ENCODE data around the gene ITGA6. TPM values are rescaled to one million over a fixed set of nuclear protein-coding genes. Genes with fewer than 3 reads are reported as not detected.

Gene ITGA6
- polyA plus RNA-seq, 1 donor from 2014 or later, result 14.4 TPM

GRCh38 chr2:172440795-172441194, 13.4 kb downstream of the ITGA6 start:
- Histone ChIP-seq H3F3A (ENCODE audit: insufficient read depth, low read length, poor library complexity, severe bottlenecking) (no peaks in the 10 kb centered on the region), H3K4me2 (ENCODE audit: low read length) (no peak overlapping the region), H3K79me2 (replicated peaks; ENCODE audit: insufficient read depth, low read length) (no peaks in the 10 kb centered on the region), H3K9ac (ENCODE audit: low read length) (no peak overlapping the region), H3K9me2 (ENCODE audit: insufficient read depth, low read length) (no peaks in the 10 kb centered on the region), H2AFZ (ENCODE audit: low read depth, low read length) (no peak overlapping the region), H3K9me3 (ENCODE audit: low read length) (no peaks in the 10 kb centered on the region), H4K20me1 (ENCODE audit: insufficient read depth) (no peaks in the 10 kb centered on the region), H3K27me3 (ENCODE audit: insufficient read depth, low read depth, low read length) (no peaks in the 10 kb centered on the region), H3K27ac (ENCODE audit: low read length) (no peak overlapping the region), H3K4me3 (ENCODE audit: low read length) (no peak overlapping the region), H3K36me3 (ENCODE audit: insufficient read depth, low read length) (no peaks in the 10 kb centered on the region)
- TF ChIP-seq TAF1 (IDR thresholded peaks at IDR 0.05; ENCODE audit: low read depth), result no peak

DNA sequence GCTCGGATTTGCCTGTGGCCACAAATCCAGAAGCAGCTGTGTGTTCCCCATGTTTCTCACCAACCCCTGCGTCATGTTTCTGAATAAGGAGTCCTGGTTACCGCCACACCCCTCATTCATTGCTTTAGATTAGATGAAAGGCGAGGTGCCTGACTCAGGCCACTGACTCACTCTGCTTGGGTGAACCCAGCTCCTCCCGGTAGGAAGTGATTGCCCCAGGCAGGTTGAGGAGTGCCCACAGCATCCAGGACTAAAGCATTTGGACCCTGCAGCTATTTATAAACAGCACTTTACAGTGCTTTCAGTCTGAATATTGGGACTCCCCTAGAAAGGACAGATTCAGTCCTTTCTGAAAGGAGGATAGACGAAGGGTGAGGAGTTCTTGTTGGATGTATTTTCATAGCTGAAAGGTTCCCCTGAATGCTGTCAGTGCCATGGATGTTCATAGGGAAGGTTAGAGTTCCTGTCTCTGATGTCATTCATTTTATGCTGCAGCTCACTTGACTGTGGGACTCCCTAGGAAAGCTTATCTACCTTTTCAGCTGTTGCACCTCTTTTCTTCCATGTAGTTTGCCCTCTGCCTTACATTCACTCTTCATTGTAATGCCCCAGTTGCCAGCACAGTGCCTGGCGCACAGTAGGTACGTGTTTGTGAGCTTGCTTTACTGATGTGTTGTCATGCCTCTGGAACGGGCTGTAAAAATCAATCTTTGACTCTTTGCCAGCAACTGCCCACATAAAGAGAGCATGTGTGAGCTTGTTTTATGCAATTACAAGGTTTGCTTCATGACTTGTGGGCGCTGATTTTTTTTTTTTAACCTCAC, 14.9 kb downstream of the ITGA6 start:
- no peak overlapping the region for H3K4me2 ChIP-seq (ENCODE audit: low read length)
- H3K27ac ChIP-seq (ENCODE audit: low read length), result no peak overlapping the region
- no peak overlapping the region for H2AFZ ChIP-seq (ENCODE audit: low read depth, low read length)
- TF ChIP-seq, protein P1, sequence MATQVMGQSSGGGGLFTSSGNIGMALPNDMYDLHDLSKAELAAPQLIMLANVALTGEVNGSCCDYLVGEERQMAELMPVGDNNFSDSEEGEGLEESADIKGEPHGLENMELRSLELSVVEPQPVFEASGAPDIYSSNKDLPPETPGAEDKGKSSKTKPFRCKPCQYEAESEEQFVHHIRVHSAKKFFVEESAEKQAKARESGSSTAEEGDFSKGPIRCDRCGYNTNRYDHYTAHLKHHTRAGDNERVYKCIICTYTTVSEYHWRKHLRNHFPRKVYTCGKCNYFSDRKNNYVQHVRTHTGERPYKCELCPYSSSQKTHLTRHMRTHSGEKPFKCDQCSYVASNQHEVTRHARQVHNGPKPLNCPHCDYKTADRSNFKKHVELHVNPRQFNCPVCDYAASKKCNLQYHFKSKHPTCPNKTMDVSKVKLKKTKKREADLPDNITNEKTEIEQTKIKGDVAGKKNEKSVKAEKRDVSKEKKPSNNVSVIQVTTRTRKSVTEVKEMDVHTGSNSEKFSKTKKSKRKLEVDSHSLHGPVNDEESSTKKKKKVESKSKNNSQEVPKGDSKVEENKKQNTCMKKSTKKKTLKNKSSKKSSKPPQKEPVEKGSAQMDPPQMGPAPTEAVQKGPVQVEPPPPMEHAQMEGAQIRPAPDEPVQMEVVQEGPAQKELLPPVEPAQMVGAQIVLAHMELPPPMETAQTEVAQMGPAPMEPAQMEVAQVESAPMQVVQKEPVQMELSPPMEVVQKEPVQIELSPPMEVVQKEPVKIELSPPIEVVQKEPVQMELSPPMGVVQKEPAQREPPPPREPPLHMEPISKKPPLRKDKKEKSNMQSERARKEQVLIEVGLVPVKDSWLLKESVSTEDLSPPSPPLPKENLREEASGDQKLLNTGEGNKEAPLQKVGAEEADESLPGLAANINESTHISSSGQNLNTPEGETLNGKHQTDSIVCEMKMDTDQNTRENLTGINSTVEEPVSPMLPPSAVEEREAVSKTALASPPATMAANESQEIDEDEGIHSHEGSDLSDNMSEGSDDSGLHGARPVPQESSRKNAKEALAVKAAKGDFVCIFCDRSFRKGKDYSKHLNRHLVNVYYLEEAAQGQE (IDR thresholded peaks at IDR 0.05; ENCODE audit: borderline replicate concordance), result no peak
- TF ChIP-seq POLR2AphosphoS5 (IDR thresholded peaks at IDR 0.05), result no peak
- no peak for TF ChIP-seq MXI1 (conservative IDR thresholded peaks at IDR 0.05; ENCODE audit: poor library complexity, severe bottlenecking)
- no peak for TF ChIP-seq TAF1 (IDR thresholded peaks at IDR 0.05; ENCODE audit: low read depth)
- H4K20me1 ChIP-seq (ENCODE audit: insufficient read depth), result no peaks in the 10 kb centered on the region
- H3K4me3 ChIP-seq (ENCODE audit: low read length), result no peak overlapping the region
- H3K36me3 ChIP-seq (ENCODE audit: insufficient read depth, low read length), result no peaks in the 10 kb centered on the region
- no peaks in the 10 kb centered on the region for H3F3A ChIP-seq (ENCODE audit: insufficient read depth, low read length, poor library complexity, severe bottlenecking)
- H3K9ac ChIP-seq (ENCODE audit: low read length), result no peak overlapping the region
- no peaks in the 10 kb centered on the region for H3K79me2 ChIP-seq (replicated peaks; ENCODE audit: insufficient read depth, low read length)
- H3K9me3 ChIP-seq (ENCODE audit: low read length), result no peaks in the 10 kb centered on the region
- no peaks in the 10 kb centered on the region for H3K9me2 ChIP-seq (ENCODE audit: insufficient read depth, low read length)
- H3K27me3 ChIP-seq (ENCODE audit: insufficient read depth, low read depth, low read length), result no peaks in the 10 kb centered on the region

DNA sequence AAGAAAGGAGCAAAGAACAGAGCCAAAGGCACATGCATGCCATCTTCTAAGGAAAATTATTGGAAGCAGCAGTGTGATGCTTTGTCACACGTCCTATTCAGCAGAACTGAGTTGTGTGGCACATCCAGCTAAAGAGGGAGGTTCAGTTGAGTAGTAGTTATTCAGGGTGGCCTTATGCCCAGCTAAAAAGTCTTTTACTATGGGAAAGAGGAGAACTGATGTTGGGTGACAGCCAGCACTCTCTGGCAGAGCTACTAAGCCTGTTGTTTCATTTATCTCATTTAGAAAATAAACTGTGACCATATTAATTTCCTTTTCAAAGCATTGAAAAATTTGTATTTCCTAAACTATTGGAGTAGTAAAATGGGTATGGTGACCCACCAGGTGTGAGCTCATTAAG, 18.5 kb downstream of the ITGA6 start:
- H3K4me3 ChIP-seq (ENCODE audit: low read length), result no peak overlapping the region
- H3K79me2 ChIP-seq (replicated peaks; ENCODE audit: insufficient read depth, low read length), result no peaks in the 10 kb centered on the region
- H3K9me3 ChIP-seq (ENCODE audit: low read length), result no peaks in the 10 kb centered on the region
- H3F3A ChIP-seq (ENCODE audit: insufficient read depth, low read length, poor library complexity, severe bottlenecking), result no peaks in the 10 kb centered on the region
- no peak overlapping the region for H3K4me2 ChIP-seq (ENCODE audit: low read length)
- H2AFZ ChIP-seq (ENCODE audit: low read depth, low read length), result no peak overlapping the region
- H3K27me3 ChIP-seq (ENCODE audit: insufficient read depth, low read depth, low read length), result no peaks in the 10 kb centered on the region
- no peaks in the 10 kb centered on the region for H4K20me1 ChIP-seq (ENCODE audit: insufficient read depth)
- TF ChIP-seq MXI1 (conservative IDR thresholded peaks at IDR 0.05; ENCODE audit: poor library complexity, severe bottlenecking), result no peak
- no peaks in the 10 kb centered on the region for H3K36me3 ChIP-seq (ENCODE audit: insufficient read depth, low read length)
- H3K9ac ChIP-seq (ENCODE audit: low read length), result no peak overlapping the region
- H3K9me2 ChIP-seq (ENCODE audit: insufficient read depth, low read length), result no peaks in the 10 kb centered on the region
- no peak overlapping the region for H3K27ac ChIP-seq (ENCODE audit: low read length)

GRCh38 chr2:172446474-172447063, 19.2 kb downstream of the ITGA6 start:
- Histone ChIP-seq H3K4me3 (ENCODE audit: low read length) (no peak overlapping the region), H2AFZ (ENCODE audit: low read depth, low read length) (no peak overlapping the region), H3K4me2 (ENCODE audit: low read length) (no peak overlapping the region), H3K79me2 (replicated peaks; ENCODE audit: insufficient read depth, low read length) (no peaks in the 10 kb centered on the region), H3K9ac (ENCODE audit: low read length) (no peak overlapping the region), H3K9me3 (ENCODE audit: low read length) (no peaks in the 10 kb centered on the region), H3F3A (ENCODE audit: insufficient read depth, low read length, poor library complexity, severe bottlenecking) (no peaks in the 10 kb centered on the region), H3K9me2 (ENCODE audit: insufficient read depth, low read length) (no peaks in the 10 kb centered on the region), H3K36me3 (ENCODE audit: insufficient read depth, low read length) (no peaks in the 10 kb centered on the region), H4K20me1 (ENCODE audit: insufficient read depth) (no peaks in the 10 kb centered on the region), H3K27me3 (ENCODE audit: insufficient read depth, low read depth, low read length) (no peaks in the 10 kb centered on the region), H3K27ac (ENCODE audit: low read length) (no peak overlapping the region)
- TF ChIP-seq TAF1 (IDR thresholded peaks at IDR 0.05; ENCODE audit: low read depth), result no peak
- TF ChIP-seq CTCF (IDR thresholded peaks at IDR 0.05; ENCODE audit: poor library complexity, severe bottlenecking), result no peak
- no peak for TF ChIP-seq MXI1 (conservative IDR thresholded peaks at IDR 0.05; ENCODE audit: poor library complexity, severe bottlenecking)
- no peak for TF ChIP-seq EP300 (conservative IDR thresholded peaks at IDR 0.05; ENCODE audit: poor library complexity, severe bottlenecking)
- no peak for TF ChIP-seq SMC3 (conservative IDR thresholded peaks at IDR 0.05; ENCODE audit: poor library complexity)
- no peak for TF ChIP-seq RAD21 (conservative IDR thresholded peaks at IDR 0.05)
- TF ChIP-seq EZH2 (IDR thresholded peaks at IDR 0.05; ENCODE audit: borderline replicate concordance, insufficient read depth, low read length, poor library complexity, severe bottlenecking), result no peak
- no peak for TF ChIP-seq POLR2AphosphoS5 (IDR thresholded peaks at IDR 0.05)

Measured in neural cell (in vitro differentiated cells).